T-helper 1 cell treated with Interleukin-12 subunit alpha and Interleukin-12 subunit beta and Interleukin-4 antibody, amounts not matched to agents 30 ng/mL and 1 ng/mL, for 36 hours (primary cell): ENCODE results near the gene PDE6H. TPM values are rescaled to one million over a fixed set of nuclear protein-coding genes. Genes with fewer than 3 reads are reported as not detected.

Experiments
- intact Hi-C: fragments of 100-400 bp; cut with micrococcal nuclease; formaldehyde crosslinking; loops from one replicate; pipeline ENCODE4 v1.15.1; 2024
- total RNA-seq: library from RNA; stranded (reverse); gene quantifications from 2 replicates; pipeline ENCODE4 v1.2.3, GENCODE V29; 2022

PDE6H gene
- total RNA-seq, 1 donor from 2014 or later = not detected

- intact Hi-C loops = loop anchor here (2.0 to 5.0 kb wide), 3 partner anchors 224 to 271 kb away; partner anchors contain the start of gene RERG
Observed at GRCh38 chr12:14997998-14998397, 25.2 kb downstream of the PDE6H start.

- intact Hi-C loops = loop anchor here (5.0 kb wide), 1 partner anchor 223 kb away; the partner anchor contains the start of gene RERG
Observed at GRCh38 chr12:14999021-14999694, 26.3 kb downstream of the PDE6H start.

- intact Hi-C loops = loop anchor here (5.0 kb wide), 1 partner anchor 222 kb away; the partner anchor contains the start of gene RERG
Observed at GRCh38 chr12:14999695-15000365, 27.0 kb downstream of the PDE6H start.

- intact Hi-C loops = no loop called here
Observed at GRCh38 chr12:15000575-15000974, 27.7 kb downstream of the PDE6H start.

GRCh38 chr12:15001733-15002382 is 29.0 kb downstream of the PDE6H start:
- intact Hi-C loops = no loop called here

- intact Hi-C loops = no loop called here
Observed at GRCh38 chr12:15004421-15004820, 31.6 kb downstream of the PDE6H start.

- intact Hi-C loops = no loop called here
Observed at GRCh38 chr12:15005064-15005463, 32.2 kb downstream of the PDE6H start.

- intact Hi-C loops = no loop called here
Observed at GRCh38 chr12:15007551-15007950, 34.7 kb downstream of the PDE6H start.

GRCh38 chr12:15011162-15011561 is 38.3 kb downstream of the PDE6H start:
- intact Hi-C loops = loop anchor here (5.0 kb wide), 1 partner anchor 256 kb away; no protein-coding TSS in a partner anchor

- intact Hi-C loops = loop anchor here (5.0 kb wide), 1 partner anchor 254 kb away; no protein-coding TSS in a partner anchor
Observed at GRCh38 chr12:15013634-15014179, 40.9 kb downstream of the PDE6H start.

GRCh38 chr12:15014708-15015107 is 41.9 kb downstream of the PDE6H start:
- intact Hi-C loops = loop anchor here (5.0 kb wide), 1 partner anchor 253 kb away; no protein-coding TSS in a partner anchor

GRCh38 chr12:15015121-15015520 is 42.3 kb downstream of the PDE6H start:
- intact Hi-C loops = no loop called here

GRCh38 chr12:15020156-15020555 is 47.3 kb downstream of the PDE6H start:
- intact Hi-C loops = no loop called here

Other genes starting within 250 kb of the PDE6H start
- 86.5 and 93.6 TPM in 2 replicates for gene WBP11, start 169.6 kb upstream of the PDE6H start, total RNA-seq
- gene C12orf60, start 169.4 kb upstream of the PDE6H start, total RNA-seq = 1.2 and 1.8 TPM in 2 replicates
- not detected in 2 replicates for gene SMCO3, start 158.9 kb upstream of the PDE6H start, total RNA-seq
- not detected in 2 replicates for gene ART4, start 129.5 kb upstream of the PDE6H start, total RNA-seq
- 0.25 TPM in 1 of 2 replicates, not detected in the other for gene MGP, start 87.2 kb upstream of the PDE6H start, total RNA-seq
- gene ERP27, start 34.5 kb upstream of the PDE6H start, total RNA-seq = 10.5 and 11.9 TPM in 2 replicates
- gene ARHGDIB, start 11.4 kb upstream of the PDE6H start, total RNA-seq = 1,194 and 1,202 TPM in 2 replicates
- gene RERG, start 248.4 kb downstream of the PDE6H start, total RNA-seq = 0.20 TPM in 1 of 2 replicates, not detected in the other